Measurements from ENCODE around the gene C17orf113. TPM values are rescaled to one million over a fixed set of nuclear protein-coding genes. Genes with fewer than 3 reads are reported as not detected.
"Not testable (repeated sequence)": the region's sequence is repeated elsewhere in the genome, so short reads cannot be mapped to it uniquely, and the experiment has no call there.

C17orf113 gene
- polyA plus RNA-seq, 1 experiment, result 0.07 TPM

DNA sequence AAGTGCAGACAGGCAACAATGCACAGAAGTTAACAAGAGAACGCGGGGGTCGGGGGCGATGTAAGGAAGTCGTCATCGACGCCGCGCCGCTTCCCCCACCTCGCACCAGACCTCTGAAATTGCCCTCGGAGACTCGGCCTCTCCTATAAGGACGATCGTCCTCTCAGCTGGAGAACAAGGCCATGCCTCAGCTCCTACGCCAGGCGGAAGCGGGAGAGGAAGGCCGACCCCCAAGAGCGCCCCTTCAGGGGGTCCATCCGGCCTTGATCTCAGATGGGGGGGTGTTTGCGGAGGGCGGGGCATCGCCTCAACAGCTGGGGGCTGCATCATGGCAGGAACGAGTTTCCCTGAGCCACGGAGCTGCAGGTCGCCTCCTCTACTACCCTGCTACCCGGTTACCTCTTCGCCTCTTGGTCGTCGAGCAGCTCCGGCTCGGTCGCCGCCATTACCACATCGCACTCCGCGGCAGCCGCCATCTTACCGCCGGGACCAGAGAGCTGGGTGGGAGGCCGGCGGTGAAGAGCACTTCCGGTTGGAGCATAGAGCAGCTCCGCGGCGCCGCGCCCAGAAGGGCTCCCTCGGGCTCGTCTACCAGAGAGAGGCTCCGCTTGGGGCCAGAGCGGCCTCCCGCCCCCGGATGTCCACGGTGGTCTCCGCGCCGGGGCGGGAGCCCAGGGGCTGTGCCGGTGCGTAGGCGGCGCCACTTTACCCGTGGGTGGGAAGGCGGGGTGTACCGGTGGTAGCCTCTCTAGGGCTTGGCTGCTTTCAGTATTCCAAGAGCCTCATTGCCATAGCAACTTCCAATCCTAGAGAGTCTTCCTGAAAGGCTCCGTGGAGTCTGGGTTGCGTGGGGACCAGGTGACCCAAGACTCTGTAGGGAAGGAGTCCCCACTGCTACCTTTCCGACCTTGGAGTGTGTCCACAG lies 33.2 kb downstream of the C17orf113 start, which contains the start of gene DNAJC7:
Gene DNAJC7 (minus strand): TSS at position 499 of the 925 bp plus-strand sequence. CDS start 23 bp downstream, at position 476.
- ChIA-PET POLR2A (interaction anchor here (0.6 to 1.9 kb wide), 12 partner anchors 9 to 328 kb away, joined by 3 to 8 read pairs (median 5); partner anchors contain the start of genes CNP and DHX58), CTCF (interaction anchor here (0.7 to 2.6 kb wide), 5 partner anchors 9 to 84 kb away, joined by 3 to 14 read pairs (median 4); no protein-coding TSS in a partner anchor)
- Histone ChIP-seq H3K4me3 (ENCODE audit: low read depth, low read length) (peak within 1 kb of the TSS; percentile 99), H3K27me3 (ENCODE audit: control insufficient read depth, insufficient read depth, low read length) (no peaks in the 10 kb centered on the region), H3K27ac (ENCODE audit: low read depth, low read length) (peak within 1 kb of the TSS; percentile 87), H3K9me3 (ENCODE audit: control insufficient read depth, insufficient read depth, low read length) (peaks cover 4% of the 10 kb centered on the region; the same call in 1 of the 2 replicates)
- TF ChIP-seq CTCF (IDR thresholded peaks at IDR 0.05; ENCODE audit: low read depth, low read length), result 0 out of 2 replicates have a peak, but pooled peaks have one; percentile 6
- peak; percentile 68 for DNase-seq (ENCODE audit: low read depth, low spot score)

GRCh38 chr17:42016411-42016831 lies 34.0 kb downstream of the C17orf113 start:
- no peak for DNase-seq (ENCODE audit: low read depth, low spot score)
- POLR2A ChIA-PET, result interaction anchor here (1.3 to 1.4 kb wide), 3 partner anchors 10 to 91 kb away, joined by 3 to 8 read pairs (median 6); no protein-coding TSS in a partner anchor
- TF ChIP-seq CTCF (IDR thresholded peaks at IDR 0.05; ENCODE audit: low read depth, low read length), result no peak
- Histone ChIP-seq H3K27me3 (ENCODE audit: control insufficient read depth, insufficient read depth, low read length) (no peaks in the 10 kb centered on the region), H3K4me3 (ENCODE audit: low read depth, low read length) (peak overlapping the region; percentile 99), H3K9me3 (ENCODE audit: control insufficient read depth, insufficient read depth, low read length) (peaks cover 4% of the 10 kb centered on the region; the same call in 1 of the 2 replicates), H3K27ac (ENCODE audit: low read depth, low read length) (peak overlapping the region; percentile 87)
- CTCF ChIA-PET, result interaction anchor here (0.7 to 2.6 kb wide), 7 partner anchors 9 to 320 kb away, joined by 3 to 14 read pairs (median 4); no protein-coding TSS in a partner anchor

- not testable (repeated sequence) for H3K9me3 ChIP-seq (ENCODE audit: control insufficient read depth, insufficient read depth, low read length)
- ChIA-PET CTCF (interaction anchor here (1.0 kb wide), 1 partner anchor 11 kb away, joined by 3 read pairs; no protein-coding TSS in a partner anchor), POLR2A (interaction anchor here (0.8 kb wide), 1 partner anchor 20 kb away, joined by 4 read pairs; no protein-coding TSS in a partner anchor)
These were observed 36.7 kb downstream of the C17orf113 start for GRCh38 chr17:42013740-42014139.

DNA sequence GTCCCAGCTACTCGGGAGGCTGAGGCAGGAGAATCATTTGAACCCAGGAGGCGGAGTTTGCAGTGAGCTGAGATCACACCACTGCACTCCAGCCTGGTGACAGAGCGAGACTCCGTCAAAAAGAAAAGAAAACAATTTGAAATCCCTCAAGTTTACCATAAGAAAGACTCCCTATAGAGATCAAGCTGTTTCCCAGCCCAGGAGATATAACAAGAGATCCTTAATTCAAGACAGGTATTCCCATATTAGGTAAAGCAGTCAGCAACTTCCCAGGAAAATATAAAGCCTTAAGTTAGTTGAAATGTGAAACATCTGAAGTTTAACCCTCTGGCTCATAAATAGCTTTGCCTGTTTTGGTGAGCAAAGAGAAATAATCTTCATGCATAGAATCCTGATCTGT lies 38.0 kb downstream of the C17orf113 start:
- H3K27me3 ChIP-seq (ENCODE audit: control insufficient read depth, insufficient read depth, low read length); H3K9me3 ChIP-seq (ENCODE audit: control insufficient read depth, insufficient read depth, low read length); DNase-seq (ENCODE audit: low read depth, low spot score); H3K27ac ChIP-seq (ENCODE audit: low read depth, low read length); H3K4me3 ChIP-seq (ENCODE audit: low read depth, low read length); CTCF ChIA-PET: not testable (repeated sequence)
- POLR2A ChIA-PET, result interaction anchor here (0.6 kb wide), 1 partner anchor 134 kb away, joined by 5 read pairs; no protein-coding TSS in a partner anchor

More at GRCh38 chr17:42013740-42014139, 36.7 kb downstream of the C17orf113 start:
- not testable (repeated sequence) for H3K27me3 ChIP-seq (ENCODE audit: control insufficient read depth, insufficient read depth, low read length); DNase-seq (ENCODE audit: low read depth, low spot score); H3K4me3 ChIP-seq (ENCODE audit: low read depth, low read length); H3K27ac ChIP-seq (ENCODE audit: low read depth, low read length)

- no peak for TF ChIP-seq CTCF (IDR thresholded peaks at IDR 0.05; ENCODE audit: low read depth, low read length)
- no peak for DNase-seq (ENCODE audit: low read depth, low spot score)
- Histone ChIP-seq H3K9me3 (ENCODE audit: control insufficient read depth, insufficient read depth, low read length) (no peaks in the 10 kb centered on the region), H3K4me3 (ENCODE audit: low read depth, low read length) (no peak overlapping the region), H3K27me3 (ENCODE audit: control insufficient read depth, insufficient read depth, low read length) (no peaks in the 10 kb centered on the region), H3K27ac (ENCODE audit: low read depth, low read length) (no peak overlapping the region)
- POLR2A ChIA-PET, result no interaction called here
- CTCF ChIA-PET, result interaction anchor here (1.1 kb wide), 1 partner anchor 9 kb away, joined by 4 read pairs; the partner anchor contains the start of gene NKIRAS2
These were observed 39.4 kb downstream of the C17orf113 start for GRCh38 chr17:42010898-42011516.

DNA sequence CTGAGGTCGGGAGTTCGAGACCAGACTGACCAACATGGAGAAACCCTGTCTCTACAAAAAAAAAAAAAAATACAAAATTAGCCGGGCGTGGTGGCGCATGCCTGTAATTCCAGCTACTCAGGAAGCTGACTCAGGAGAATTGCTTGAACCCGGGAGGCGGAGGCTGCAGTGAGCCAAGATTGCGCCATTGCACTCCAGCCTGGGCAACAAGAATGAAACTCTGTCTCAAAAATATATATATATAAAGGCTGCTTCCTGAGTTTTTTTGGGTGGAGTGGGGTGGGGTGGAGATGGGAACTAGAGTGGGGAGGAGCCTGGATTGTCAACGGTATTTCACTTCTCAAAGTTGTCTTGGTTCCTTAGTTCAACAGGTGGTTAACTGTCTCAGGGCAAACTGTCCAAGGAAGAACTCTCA lies 40.1 kb downstream of the C17orf113 start:
- DNase-seq (ENCODE audit: low read depth, low spot score); H3K27ac ChIP-seq (ENCODE audit: low read depth, low read length); H3K27me3 ChIP-seq (ENCODE audit: control insufficient read depth, insufficient read depth, low read length); CTCF ChIA-PET; POLR2A ChIA-PET; H3K4me3 ChIP-seq (ENCODE audit: low read depth, low read length); H3K9me3 ChIP-seq (ENCODE audit: control insufficient read depth, insufficient read depth, low read length): not testable (repeated sequence)
